Measurements from ENCODE around the gene MOSMO. TPM values are rescaled to one million over a fixed set of nuclear protein-coding genes. Genes with fewer than 3 reads are reported as not detected.

The MOSMO gene
- total and polyA plus RNA-seq, 9 of the 15 experiments (the other 6 are each of a cell fraction or from before 2014, with no cell fraction given) = 1.9 to 13.3 (median 7.7) TPM

GRCh38 chr16:22007509-22008214, at the start of gene MOSMO (continued):
- TF ChIP-seq TEAD2 (tag; IDR thresholded peaks at IDR 0.05) (no peak), CCAR2 (IDR thresholded peaks at IDR 0.05; ENCODE audit: low read depth, low read length) (no peak), ZNF830 (CRISPR knock-in tag; IDR thresholded peaks at IDR 0.05) (no peak), RAD21 (CRISPR knock-in tag; conservative IDR thresholded peaks at IDR 0.05 in 1 of 2, IDR thresholded peaks at IDR 0.05 in 1 of 2) (no peak), POU5F1 (IDR thresholded peaks at IDR 0.05; ENCODE audit: borderline replicate concordance, low read depth, low read length, partially characterized antibody) (no peak), NELFE (IDR thresholded peaks at IDR 0.05; ENCODE audit: insufficient read depth, insufficient read length) (no peak), NCOR1 (IDR thresholded peaks at IDR 0.05) (no peak), SMARCE1 (IDR thresholded peaks at IDR 0.05) (peak; percentile 29; the same call in 1 of the 2 replicates), CBX8 (IDR thresholded peaks at IDR 0.05; ENCODE audit: borderline replicate concordance, extremely low read depth, low read depth, low read length, poor library complexity, severe bottlenecking) (no peak), GATAD2A (IDR thresholded peaks at IDR 0.05) (no peak), GABPB1 (CRISPR knock-in tag; IDR thresholded peaks at IDR 0.05) (no peak), MAFG (tag; conservative IDR thresholded peaks at IDR 0.05) (no peak), HDAC2 (IDR thresholded peaks at IDR 0.05) (peak; percentile 27; the same call in 1 of the 2 replicates), ZNF175 (CRISPR knock-in tag; IDR thresholded peaks at IDR 0.05; ENCODE audit: low read depth) (no peak), NCOA2 (IDR thresholded peaks at IDR 0.05; ENCODE audit: partially characterized antibody in 2 of 2) (no peak)
- TF ChIP-seq, protein P1, sequence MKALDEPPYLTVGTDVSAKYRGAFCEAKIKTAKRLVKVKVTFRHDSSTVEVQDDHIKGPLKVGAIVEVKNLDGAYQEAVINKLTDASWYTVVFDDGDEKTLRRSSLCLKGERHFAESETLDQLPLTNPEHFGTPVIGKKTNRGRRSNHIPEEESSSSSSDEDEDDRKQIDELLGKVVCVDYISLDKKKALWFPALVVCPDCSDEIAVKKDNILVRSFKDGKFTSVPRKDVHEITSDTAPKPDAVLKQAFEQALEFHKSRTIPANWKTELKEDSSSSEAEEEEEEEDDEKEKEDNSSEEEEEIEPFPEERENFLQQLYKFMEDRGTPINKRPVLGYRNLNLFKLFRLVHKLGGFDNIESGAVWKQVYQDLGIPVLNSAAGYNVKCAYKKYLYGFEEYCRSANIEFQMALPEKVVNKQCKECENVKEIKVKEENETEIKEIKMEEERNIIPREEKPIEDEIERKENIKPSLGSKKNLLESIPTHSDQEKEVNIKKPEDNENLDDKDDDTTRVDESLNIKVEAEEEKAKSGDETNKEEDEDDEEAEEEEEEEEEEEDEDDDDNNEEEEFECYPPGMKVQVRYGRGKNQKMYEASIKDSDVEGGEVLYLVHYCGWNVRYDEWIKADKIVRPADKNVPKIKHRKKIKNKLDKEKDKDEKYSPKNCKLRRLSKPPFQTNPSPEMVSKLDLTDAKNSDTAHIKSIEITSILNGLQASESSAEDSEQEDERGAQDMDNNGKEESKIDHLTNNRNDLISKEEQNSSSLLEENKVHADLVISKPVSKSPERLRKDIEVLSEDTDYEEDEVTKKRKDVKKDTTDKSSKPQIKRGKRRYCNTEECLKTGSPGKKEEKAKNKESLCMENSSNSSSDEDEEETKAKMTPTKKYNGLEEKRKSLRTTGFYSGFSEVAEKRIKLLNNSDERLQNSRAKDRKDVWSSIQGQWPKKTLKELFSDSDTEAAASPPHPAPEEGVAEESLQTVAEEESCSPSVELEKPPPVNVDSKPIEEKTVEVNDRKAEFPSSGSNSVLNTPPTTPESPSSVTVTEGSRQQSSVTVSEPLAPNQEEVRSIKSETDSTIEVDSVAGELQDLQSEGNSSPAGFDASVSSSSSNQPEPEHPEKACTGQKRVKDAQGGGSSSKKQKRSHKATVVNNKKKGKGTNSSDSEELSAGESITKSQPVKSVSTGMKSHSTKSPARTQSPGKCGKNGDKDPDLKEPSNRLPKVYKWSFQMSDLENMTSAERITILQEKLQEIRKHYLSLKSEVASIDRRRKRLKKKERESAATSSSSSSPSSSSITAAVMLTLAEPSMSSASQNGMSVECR (CRISPR knock-in tag; IDR thresholded peaks at IDR 0.05) = 0 out of 2 replicates have a peak, but pooled peaks have one; percentile 58
- TF ChIP-seq, protein P2, sequence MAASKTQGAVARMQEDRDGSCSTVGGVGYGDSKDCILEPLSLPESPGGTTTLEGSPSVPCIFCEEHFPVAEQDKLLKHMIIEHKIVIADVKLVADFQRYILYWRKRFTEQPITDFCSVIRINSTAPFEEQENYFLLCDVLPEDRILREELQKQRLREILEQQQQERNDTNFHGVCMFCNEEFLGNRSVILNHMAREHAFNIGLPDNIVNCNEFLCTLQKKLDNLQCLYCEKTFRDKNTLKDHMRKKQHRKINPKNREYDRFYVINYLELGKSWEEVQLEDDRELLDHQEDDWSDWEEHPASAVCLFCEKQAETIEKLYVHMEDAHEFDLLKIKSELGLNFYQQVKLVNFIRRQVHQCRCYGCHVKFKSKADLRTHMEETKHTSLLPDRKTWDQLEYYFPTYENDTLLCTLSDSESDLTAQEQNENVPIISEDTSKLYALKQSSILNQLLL (CRISPR knock-in tag; IDR thresholded peaks at IDR 0.05; ENCODE audit: borderline replicate concordance) = no peak
- TF ChIP-seq, protein P3, sequence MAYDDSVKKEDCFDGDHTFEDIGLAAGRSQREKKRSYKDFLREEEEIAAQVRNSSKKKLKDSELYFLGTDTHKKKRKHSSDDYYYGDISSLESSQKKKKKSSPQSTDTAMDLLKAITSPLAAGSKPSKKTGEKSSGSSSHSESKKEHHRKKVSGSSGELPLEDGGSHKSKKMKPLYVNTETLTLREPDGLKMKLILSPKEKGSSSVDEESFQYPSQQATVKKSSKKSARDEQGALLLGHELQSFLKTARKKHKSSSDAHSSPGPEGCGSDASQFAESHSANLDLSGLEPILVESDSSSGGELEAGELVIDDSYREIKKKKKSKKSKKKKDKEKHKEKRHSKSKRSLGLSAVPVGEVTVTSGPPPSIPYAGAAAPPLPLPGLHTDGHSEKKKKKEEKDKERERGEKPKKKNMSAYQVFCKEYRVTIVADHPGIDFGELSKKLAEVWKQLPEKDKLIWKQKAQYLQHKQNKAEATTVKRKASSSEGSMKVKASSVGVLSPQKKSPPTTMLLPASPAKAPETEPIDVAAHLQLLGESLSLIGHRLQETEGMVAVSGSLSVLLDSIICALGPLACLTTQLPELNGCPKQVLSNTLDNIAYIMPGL (CRISPR knock-in tag; IDR thresholded peaks at IDR 0.05) = no peak
- TF ChIP-seq, protein P4, sequence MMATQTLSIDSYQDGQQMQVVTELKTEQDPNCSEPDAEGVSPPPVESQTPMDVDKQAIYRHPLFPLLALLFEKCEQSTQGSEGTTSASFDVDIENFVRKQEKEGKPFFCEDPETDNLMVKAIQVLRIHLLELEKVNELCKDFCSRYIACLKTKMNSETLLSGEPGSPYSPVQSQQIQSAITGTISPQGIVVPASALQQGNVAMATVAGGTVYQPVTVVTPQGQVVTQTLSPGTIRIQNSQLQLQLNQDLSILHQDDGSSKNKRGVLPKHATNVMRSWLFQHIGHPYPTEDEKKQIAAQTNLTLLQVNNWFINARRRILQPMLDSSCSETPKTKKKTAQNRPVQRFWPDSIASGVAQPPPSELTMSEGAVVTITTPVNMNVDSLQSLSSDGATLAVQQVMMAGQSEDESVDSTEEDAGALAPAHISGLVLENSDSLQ (IDR thresholded peaks at IDR 0.05) = peak; percentile 60
